Fibroblast of lung (primary cell): Measurements from ENCODE around the gene KCTD18. TPM values are rescaled to one million over a fixed set of nuclear protein-coding genes. Genes with fewer than 3 reads are reported as not detected.

Experiments used
- DNase-seq, 2 donors: peaks; one replicate each; pipeline versions ENCODE4 v3.0.0 to v3.0.0-alpha.2; 2010; ENCODE audit warnings: low read depth in 2 of 2
- H2AFZ ChIP-seq: 2 replicates; pipeline ENCODE4 v1.5.1; 2012; ENCODE audit warnings: low read length, control low read depth, inconsistent platforms
- H3K27ac ChIP-seq: 2 replicates; pipeline ENCODE4 v1.5.1; 2011; ENCODE audit warnings: low read length, control low read depth; ENCODE audit not compliant: insufficient read depth
- H3K27me3 ChIP-seq: 2 replicates; pipeline ENCODE4 v1.5.1; 2011; ENCODE audit warnings: mild to moderate bottlenecking, low read length; ENCODE audit not compliant: control insufficient read depth, insufficient read depth
- H3K36me3 ChIP-seq: 2 replicates; pipeline ENCODE4 v1.5.1; 2011; ENCODE audit warnings: low read length; ENCODE audit not compliant: control insufficient read depth, insufficient read depth
- H3K4me1 ChIP-seq: 2 replicates; pipeline ENCODE4 v1.5.1; 2011; ENCODE audit warnings: low read length; ENCODE audit not compliant: control insufficient read depth, insufficient read depth; ENCODE audit errors: extremely low read depth
- H3K4me2 ChIP-seq: 2 replicates; pipeline ENCODE4 v1.5.1; 2011; ENCODE audit warnings: low read length, control low read depth; ENCODE audit not compliant: insufficient read depth; ENCODE audit errors: extremely low read depth
- H3K4me3 ChIP-seq, 4 experiments: fragments of 200-600 bp in 1 of 4; sonication (generic) in 1 of 4; replicated peaks in 1 of 4; 2 replicates each; pipeline ENCODE4 v1.5.1; 2011 to 2016; ENCODE audit warnings: low read length in 4 of 4, low read depth in 3 of 4, mild to moderate bottlenecking in 3 of 4, control low read depth in 2 of 4, inconsistent platforms in 1 of 4, mixed read lengths in 1 of 4; ENCODE audit not compliant: insufficient read depth in 1 of 4; ENCODE audit errors: control extremely low read depth in 1 of 4
- H3K79me2 ChIP-seq: 2 replicates; pipeline ENCODE4 v1.5.1; 2012; ENCODE audit warnings: mild to moderate bottlenecking, low read length, inconsistent platforms; ENCODE audit not compliant: control insufficient read depth, insufficient read depth
- H3K9ac ChIP-seq: 2 replicates; pipeline ENCODE4 v1.5.1; 2011; ENCODE audit warnings: mild to moderate bottlenecking, low read length, control low read depth; ENCODE audit not compliant: insufficient read depth
- H3K9me3 ChIP-seq: 2 replicates; pipeline ENCODE4 v1.5.1; 2012; ENCODE audit warnings: low read depth, low read length; ENCODE audit not compliant: control insufficient read depth, insufficient read depth
- H4K20me1 ChIP-seq: 2 replicates; pipeline ENCODE4 v1.5.1; 2011; ENCODE audit warnings: low read length; ENCODE audit not compliant: control insufficient read depth, insufficient read depth; ENCODE audit errors: extremely low read depth
- EZH2 ChIP-seq: IDR thresholded peaks from 2 replicates; pipeline ENCODE4 v1.5.1; 2012; ENCODE audit warnings: low read length, control low read depth, mild to moderate bottlenecking; ENCODE audit errors: missing control alignments
- polyA plus RNA-seq, 2 donors: library from polyadenylated mRNA; depleted of rRNA in 1 of 2; stranded (reverse) in 1 of 2; unstranded in 1 of 2; fragments of >200 nt; gene quantifications; 2 replicates each; pipeline ENCODE4 v1.2.1, GENCODE V29; 2011 to 2012; ENCODE audit warnings: missing spikeins in 1 of 2
- total RNA-seq: library from RNA; depleted of rRNA; stranded (reverse); fragments of >200 nt; gene quantifications from 2 replicates; pipeline ENCODE4 v1.2.1, GENCODE V29; 2014
- TF ChIP-seq, protein P1 (sequence below), 2 donors: IDR thresholded peaks in 1 of 2; conservative IDR thresholded peaks in 1 of 2; 1 replicate in 1 of 2; 2 replicates in 1 of 2; pipeline ENCODE4 v1.5.1; 2011 to 2012; ENCODE audit warnings: low read length in 2 of 2, control low read depth in 1 of 2, inconsistent platforms in 1 of 2, low read depth in 1 of 2, mild to moderate bottlenecking in 1 of 2

Gene KCTD18
- total and polyA plus RNA-seq, 2 donors (not counting 1 experiment from before 2014, with no cell fraction given), result 14.0 to 29.4 TPM

DNA sequence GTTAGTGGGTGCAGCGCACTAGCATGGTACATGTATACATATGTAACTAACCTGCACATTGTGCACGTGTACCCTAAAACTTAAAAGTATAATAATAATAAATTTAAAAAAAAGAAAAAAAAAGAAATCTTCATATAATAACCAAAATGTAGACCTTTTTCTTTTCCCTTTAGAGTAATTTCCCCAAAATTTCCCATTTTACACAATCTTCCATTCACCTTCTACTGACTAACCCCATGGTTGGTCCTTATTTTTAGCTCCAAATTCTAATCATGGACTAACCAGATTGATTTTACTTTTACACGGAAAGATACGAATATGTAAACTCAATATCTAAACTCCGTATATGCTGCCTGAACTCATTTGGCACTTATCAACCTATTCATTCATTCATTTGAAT lies 7.7 kb downstream of the KCTD18 start:
- H3K4me3 ChIP-seq, result no peak overlapping the region
- H2AFZ ChIP-seq, result no peak overlapping the region
- no peaks in the 10 kb centered on the region for H3K27me3 ChIP-seq
- DNase-seq, result no peak
- no peak overlapping the region for H3K4me2 ChIP-seq
- no peaks in the 10 kb centered on the region for H3K4me1 ChIP-seq
- TF ChIP-seq, protein P1, sequence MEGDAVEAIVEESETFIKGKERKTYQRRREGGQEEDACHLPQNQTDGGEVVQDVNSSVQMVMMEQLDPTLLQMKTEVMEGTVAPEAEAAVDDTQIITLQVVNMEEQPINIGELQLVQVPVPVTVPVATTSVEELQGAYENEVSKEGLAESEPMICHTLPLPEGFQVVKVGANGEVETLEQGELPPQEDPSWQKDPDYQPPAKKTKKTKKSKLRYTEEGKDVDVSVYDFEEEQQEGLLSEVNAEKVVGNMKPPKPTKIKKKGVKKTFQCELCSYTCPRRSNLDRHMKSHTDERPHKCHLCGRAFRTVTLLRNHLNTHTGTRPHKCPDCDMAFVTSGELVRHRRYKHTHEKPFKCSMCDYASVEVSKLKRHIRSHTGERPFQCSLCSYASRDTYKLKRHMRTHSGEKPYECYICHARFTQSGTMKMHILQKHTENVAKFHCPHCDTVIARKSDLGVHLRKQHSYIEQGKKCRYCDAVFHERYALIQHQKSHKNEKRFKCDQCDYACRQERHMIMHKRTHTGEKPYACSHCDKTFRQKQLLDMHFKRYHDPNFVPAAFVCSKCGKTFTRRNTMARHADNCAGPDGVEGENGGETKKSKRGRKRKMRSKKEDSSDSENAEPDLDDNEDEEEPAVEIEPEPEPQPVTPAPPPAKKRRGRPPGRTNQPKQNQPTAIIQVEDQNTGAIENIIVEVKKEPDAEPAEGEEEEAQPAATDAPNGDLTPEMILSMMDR (conservative IDR thresholded peaks at IDR 0.05 in 1 of 2, IDR thresholded peaks at IDR 0.05 in 1 of 2; ENCODE audit: low read depth in 1 of 2, low read length in 2 of 2), result no peak
- no peak for TF ChIP-seq EZH2
- H3K9ac ChIP-seq, result no peak overlapping the region
- H4K20me1 ChIP-seq, result no peaks in the 10 kb centered on the region
- no peaks in the 10 kb centered on the region for H3K9me3 ChIP-seq
- H3K79me2 ChIP-seq, result no peaks in the 10 kb centered on the region
- H3K27ac ChIP-seq, result no peak overlapping the region
- no peaks in the 10 kb centered on the region for H3K36me3 ChIP-seq

DNA sequence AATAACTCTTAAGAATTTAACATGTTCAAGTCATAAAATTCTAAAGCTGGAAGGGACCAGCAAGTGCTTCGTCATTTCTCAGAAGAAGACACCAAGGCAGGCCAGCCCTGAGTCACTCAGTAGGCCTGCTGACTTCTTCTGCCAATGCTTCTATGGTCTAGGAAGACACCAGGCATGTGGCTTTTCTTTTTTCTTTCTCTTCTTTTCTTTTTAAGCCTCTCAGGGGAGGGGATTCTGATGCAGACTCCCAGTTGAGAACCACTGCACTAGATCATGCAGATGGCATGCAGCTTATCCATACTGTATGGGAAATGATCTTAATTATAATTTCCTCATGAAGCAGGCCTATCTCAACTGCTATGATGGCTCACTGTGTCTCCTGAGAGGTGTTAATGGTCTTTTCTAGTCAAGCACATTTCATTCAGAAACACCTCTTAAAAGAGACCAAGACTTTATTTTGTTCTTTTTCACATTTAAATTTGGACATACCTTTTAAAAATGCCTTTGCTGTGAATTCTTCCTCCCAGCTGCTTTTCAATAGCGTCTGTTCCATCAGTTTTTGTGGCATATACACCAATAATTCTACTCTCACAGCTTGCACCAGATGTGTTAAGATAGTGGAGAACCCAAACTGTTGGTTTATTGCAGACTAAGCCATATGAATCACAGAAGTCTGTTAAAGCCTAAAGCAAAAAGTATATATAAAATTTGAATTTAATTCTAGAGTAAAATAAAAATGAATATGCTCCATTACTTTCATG lies 11.3 kb downstream of the KCTD18 start:
- no peaks in the 10 kb centered on the region for H3K79me2 ChIP-seq
- H3K36me3 ChIP-seq, result peaks cover 2% of the 10 kb centered on the region
- H3K9me3 ChIP-seq, result no peaks in the 10 kb centered on the region
- H4K20me1 ChIP-seq, result no peaks in the 10 kb centered on the region
- no peak overlapping the region for H3K27ac ChIP-seq
- H3K9ac ChIP-seq, result no peak overlapping the region
- no peak overlapping the region for H2AFZ ChIP-seq
- DNase-seq, result peak in 1 of 2 donors; percentile 11
- H3K27me3 ChIP-seq, result no peaks in the 10 kb centered on the region
- TF ChIP-seq, protein P1 (conservative IDR thresholded peaks at IDR 0.05 in 1 of 2, IDR thresholded peaks at IDR 0.05 in 1 of 2; ENCODE audit: low read depth in 1 of 2, low read length in 2 of 2), result no peak
- H3K4me3 ChIP-seq, result no peak overlapping the region
- no peak overlapping the region for H3K4me2 ChIP-seq
- no peaks in the 10 kb centered on the region for H3K4me1 ChIP-seq

DNA sequence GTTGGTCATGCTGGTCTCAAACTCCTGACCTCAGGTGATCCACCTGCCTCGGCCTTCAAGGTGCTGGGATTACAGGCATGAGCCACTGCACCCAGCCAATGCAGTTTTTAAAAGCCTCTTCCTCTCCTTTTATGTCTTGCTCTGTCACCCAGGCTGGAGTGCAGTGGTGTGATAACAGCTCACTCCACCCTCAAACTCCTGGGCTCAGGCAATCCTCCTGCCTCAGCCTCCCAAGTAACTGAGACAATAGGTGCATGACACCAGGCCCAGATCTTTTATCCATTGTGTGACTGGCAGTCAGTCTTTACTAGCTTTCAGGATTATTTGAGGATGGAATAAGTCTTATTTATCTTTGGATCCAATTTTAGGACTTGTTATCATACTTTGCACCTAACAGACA lies 13.2 kb downstream of the KCTD18 start:
- Histone ChIP-seq H3K9me3 (no peaks in the 10 kb centered on the region), H2AFZ (no peak overlapping the region), H3K27ac (no peak overlapping the region)

More for the DNA sequence above, 13.2 kb downstream of the KCTD18 start:
- H3K79me2 ChIP-seq, result no peaks in the 10 kb centered on the region
- TF ChIP-seq, protein P1 (conservative IDR thresholded peaks at IDR 0.05 in 1 of 2, IDR thresholded peaks at IDR 0.05 in 1 of 2; ENCODE audit: low read depth in 1 of 2, low read length in 2 of 2), result no peak
- no peak for TF ChIP-seq EZH2
- no peak overlapping the region for H3K4me3 ChIP-seq
- no peaks in the 10 kb centered on the region for H3K4me1 ChIP-seq
- DNase-seq, result no peak
- H3K4me2 ChIP-seq, result no peak overlapping the region
- no peak overlapping the region for H3K9ac ChIP-seq
- H4K20me1 ChIP-seq, result no peaks in the 10 kb centered on the region
- H3K27me3 ChIP-seq, result no peaks in the 10 kb centered on the region
- H3K36me3 ChIP-seq, result peaks cover 2% of the 10 kb centered on the region
